Measurements from ENCODE around the gene PGBD1. TPM values are rescaled to one million over a fixed set of nuclear protein-coding genes. Genes with fewer than 3 reads are reported as not detected.

The PGBD1 gene
- 20.7 TPM for total RNA-seq

DNA sequence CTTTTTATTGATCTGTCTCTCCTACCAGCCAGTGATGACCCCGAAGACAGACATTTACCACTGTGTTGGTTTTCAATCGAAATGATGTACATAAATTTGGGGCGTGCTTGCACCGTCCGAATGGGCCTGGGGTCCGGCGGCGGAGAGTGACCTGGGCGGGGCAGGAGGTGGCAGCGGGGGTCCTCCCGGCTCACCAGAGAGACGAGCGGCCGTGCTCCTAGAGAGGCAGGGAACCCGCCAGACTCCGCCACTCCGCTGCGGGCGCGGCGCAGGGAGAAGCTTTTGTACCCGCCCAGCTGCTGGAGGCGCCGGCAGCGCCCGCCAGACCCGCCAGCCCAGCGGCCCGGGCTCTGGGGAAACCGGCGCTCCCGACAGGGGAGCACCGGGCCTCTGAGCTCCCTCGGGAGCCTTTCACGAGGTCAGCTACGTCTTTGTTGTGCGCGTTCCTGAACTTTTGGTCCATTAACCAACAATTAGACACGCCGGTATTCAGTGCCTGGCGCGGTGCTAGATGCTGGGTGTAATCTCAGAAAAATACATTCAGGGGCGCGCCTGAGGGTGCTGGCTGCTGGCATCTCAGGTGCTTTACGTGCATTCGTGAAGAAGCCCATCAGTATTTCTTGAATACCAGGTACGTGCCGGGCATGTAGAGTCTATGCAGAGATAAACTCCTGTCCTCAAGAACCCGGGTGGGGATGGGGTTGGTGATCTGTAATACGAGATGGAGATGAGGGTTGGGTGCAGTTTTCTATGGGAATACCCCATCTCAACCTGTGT, at the start of gene PGBD1:
Gene PGBD1 (plus strand): TSS at position 285 of the 777 bp plus-strand sequence. CDS start 2,242 bp downstream, outside the sequence.

GRCh38 chr6:28252009-28252975, 29.1 kb upstream of the PGBD1 start, which contains the start of gene ZKSCAN4:
ZKSCAN4 (minus strand) TSS chr6:28252269; CDS start chr6:28251980, 289 bp downstream.

GRCh38 chr6:28258877-28259777, 22.2 kb upstream of the PGBD1 start, which contains the start of gene NKAPL:
NKAPL (plus strand) TSS chr6:28259297; CDS start chr6:28259372, 75 bp downstream.

DNA sequence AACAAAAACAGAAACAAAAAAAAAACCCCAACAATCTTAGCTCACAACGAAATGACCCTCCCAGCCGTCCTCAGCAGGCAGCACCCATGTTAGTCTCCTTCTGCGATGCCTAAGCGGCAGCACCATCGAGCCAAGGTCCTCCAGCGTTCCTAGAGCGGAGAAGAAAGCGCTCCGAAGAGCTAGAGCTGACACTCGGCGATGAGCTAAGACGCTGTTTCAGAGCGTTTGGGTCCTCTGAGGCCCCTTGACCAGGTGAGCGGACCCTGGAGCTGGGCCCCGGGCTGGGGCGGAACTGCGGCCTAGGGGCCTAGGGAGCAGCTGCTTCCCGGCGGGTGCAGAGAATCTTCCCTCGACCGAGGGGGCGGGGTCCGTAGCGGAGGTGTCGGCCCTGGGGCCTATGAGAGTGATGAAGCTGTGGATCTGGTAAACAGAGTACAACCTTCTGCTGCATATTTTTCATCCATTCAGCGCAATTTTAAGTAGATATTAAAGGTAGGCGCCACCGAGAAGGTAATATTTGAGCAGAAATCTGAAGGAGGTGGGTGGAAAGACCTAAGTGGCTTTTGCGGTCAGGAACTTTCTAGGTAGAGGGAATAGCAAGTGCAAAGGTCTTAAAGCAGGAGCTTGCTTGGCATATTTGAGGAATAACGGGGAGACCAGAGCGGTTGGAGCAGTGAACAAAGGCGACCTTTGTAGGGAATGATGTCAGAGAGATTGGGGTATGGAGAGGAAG, 14.2 kb upstream of the PGBD1 start, which contains the start of gene ZSCAN26:
Gene ZSCAN26 (plus strand): TSS at position 182 of the 733 bp plus-strand sequence. CDS start 4,777 bp downstream, outside the sequence.

DNA sequence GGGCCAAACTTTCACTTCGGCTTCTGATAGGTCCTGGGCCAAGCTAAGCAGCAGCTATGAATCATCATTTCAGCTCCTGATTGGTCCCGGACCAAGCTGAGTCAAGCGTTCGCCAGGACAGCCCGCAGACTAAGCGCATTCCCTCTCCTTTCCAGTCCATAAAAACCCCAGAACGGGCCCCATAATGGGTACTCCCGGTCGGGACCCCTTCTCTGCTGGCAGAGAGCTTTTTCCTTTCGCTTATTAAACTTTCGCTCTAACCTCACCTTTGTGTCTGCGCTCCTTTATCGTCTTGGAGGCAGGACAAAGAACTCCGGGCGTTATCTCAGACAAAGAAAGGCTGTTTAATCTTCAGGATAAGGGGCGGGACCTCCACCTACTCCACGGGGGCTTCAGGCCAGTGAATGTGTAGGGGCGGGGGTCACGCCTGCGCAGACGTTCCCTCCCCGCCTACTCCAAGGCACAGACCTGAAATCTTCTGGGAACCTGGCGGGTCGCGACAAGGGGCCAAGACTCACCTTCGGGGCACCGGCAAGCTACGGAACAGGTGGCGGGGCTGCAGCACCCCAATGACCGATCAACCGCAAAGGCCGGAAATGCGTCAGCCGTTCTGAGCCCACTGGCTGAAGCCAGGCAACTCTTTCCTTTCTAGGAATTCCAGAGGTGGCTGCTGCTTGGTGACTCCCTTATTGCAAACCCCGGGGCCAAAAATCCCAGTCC, 54.4 kb downstream of the PGBD1 start, which contains the start of gene ZSCAN31:
Gene ZSCAN31 (minus strand): TSS at position 585 of the 720 bp plus-strand sequence. CDS start 6,465 bp downstream, outside the sequence.

DNA sequence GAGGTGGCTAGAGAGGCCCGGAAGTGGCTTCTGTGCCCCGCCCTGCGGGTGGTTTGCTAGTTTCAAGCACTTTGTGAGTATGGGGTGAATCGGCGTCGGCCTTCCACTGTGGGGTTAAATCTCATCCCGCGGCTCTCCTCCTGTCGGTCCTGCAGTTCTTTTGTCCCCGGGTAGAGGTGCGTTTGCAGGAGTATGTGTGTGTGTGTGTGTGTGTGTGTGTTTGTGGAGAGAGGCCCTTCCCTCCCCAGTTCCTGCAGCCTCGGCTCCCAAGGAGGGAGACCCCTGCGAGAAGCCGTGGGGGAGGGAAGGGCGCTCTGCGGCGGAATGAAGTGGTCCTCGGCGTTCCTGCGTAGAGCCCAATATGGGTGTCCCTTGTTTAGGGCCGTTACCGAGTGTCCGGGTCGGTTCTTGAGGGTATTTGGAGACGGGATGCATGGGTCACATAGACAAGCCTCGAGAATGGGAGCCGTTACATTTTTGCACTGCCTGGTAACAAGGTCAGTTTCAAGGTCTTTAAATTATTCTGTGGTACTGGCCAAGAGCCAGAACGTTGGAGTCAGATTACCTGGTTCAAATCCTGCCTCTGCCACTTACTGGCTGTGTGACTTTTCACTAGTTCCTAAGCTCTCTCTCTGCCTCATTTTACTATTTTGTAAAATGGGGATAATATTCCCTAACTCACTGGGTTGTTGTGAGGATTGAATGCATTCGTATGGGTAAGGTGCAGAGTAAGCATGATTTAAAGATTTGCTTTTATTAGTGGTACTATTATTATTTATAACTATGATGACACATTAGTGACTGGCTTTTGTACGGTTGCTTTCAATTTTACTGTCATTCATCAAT, 68.7 kb downstream of the PGBD1 start, which contains the start of gene ZKSCAN3:
Gene ZKSCAN3 (plus strand): TSS at position 56 of the 846 bp plus-strand sequence. CDS start 9,640 bp downstream, outside the sequence.

Small RNA genes lying within 50 kb of the gene (small RNA-seq; reads per million reads assigned to genes)
- not detected for gene AL021997.1 (ENCODE audit: low replicate concordance)
- not detected for gene AL021997.2 (ENCODE audit: low replicate concordance)

Other genes with a start within 250 kb of the PGBD1 start
- gene ZNF165, start 201.0 kb upstream of the PGBD1 start, total RNA-seq = 0.94 TPM
- 24.4 TPM for gene ZSCAN16, start 157.0 kb upstream of the PGBD1 start, total RNA-seq
- 41.9 TPM for gene ZKSCAN8, start 139.7 kb upstream of the PGBD1 start, total RNA-seq
- gene ZSCAN9, start 56.3 kb upstream of the PGBD1 start, total RNA-seq = 52.3 TPM
- gene ZKSCAN4, start 29.3 kb upstream of the PGBD1 start, total RNA-seq = 9.1 TPM
- 5.0 TPM for gene NKAPL, start 22.3 kb upstream of the PGBD1 start, total RNA-seq
- 45.4 TPM for gene ZSCAN26, start 14.4 kb upstream of the PGBD1 start, total RNA-seq
- 16.0 TPM for gene ZSCAN31, start 54.6 kb downstream of the PGBD1 start, total RNA-seq
- 12.8 TPM for gene ZKSCAN3, start 68.4 kb downstream of the PGBD1 start, total RNA-seq
- 22.8 TPM for gene ZSCAN12, start 118.2 kb downstream of the PGBD1 start, total RNA-seq
- gene ZSCAN23, start 161.9 kb downstream of the PGBD1 start, total RNA-seq = 36.3 TPM
- gene GPX6, start 234.2 kb downstream of the PGBD1 start, total RNA-seq = not detected
- not detected for gene GPX5, start 244.3 kb downstream of the PGBD1 start, total RNA-seq